ENCODE data around the gene NLRP6.

The NLRP6 gene

DNA sequence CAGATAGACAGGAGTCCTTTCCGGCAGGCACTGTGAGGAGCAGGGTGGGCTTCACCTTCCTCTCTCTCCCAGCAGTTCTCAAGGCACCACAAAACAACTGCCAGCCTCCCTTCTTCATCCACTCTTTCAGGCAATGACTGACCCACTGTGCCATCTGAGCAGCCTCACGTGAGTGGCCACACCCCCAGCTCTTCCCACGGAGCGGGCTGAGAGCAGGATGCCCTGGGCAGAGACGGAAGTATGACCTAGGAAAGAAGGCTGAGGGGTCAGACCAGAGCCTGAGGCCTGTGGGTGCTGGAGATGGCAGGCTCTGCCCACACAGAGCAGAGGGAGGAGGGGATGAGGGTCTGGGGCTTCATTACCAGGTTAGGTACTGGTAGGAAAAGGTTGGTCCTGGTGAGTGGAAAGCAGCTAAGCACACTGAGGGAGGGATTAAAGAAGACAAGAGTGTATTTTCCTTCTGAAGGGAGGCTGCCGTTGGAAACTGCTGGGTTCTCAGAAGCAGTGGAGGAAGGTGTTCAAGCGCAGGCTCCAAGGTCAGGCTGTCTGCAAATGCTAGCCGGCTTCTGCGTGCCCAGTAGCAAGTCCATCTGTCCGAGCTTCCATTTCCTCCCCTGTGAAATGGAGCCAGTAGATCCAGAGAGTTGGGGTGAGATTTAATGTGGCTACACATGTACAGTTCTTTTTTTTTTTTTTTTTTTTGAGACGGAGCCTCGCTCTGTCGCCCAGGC lies 4.6 kb downstream of the NLRP6 start:
- DNase-seq = peak; percentile 37

DNA sequence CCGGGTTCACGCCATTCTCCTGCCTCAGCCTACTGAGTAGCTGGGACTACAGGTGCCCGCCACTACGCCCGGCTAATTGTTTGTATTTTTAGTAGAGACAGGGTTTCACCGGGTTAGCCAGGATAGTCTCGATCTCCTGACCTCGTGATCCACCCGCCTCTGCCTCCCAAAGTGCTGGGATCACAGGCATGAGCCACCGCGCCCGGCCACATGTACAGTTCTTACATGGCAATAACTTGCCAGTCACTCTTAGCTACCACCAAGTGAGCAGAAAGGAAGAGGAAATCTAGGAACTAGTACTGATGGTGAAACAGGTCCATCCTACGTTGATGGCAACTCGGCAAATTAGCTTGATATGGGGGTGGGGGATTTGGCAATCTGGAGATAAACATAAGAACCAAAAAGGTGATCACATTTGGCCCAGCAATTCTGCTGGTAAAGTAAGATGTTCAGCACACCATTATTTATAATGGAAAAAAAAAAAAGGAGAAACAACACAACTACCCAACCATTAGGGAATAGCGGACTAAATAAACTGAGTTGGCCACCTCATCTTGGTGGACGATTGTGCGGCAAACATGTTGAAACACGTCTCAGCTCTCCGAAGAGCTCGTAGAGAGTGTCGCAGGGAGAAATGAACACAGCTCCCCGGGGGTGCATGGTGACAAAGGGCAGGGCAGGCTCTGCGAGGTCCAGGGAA lies 5.3 kb downstream of the NLRP6 start:
- DNase-seq = peak; percentile 34

DNA sequence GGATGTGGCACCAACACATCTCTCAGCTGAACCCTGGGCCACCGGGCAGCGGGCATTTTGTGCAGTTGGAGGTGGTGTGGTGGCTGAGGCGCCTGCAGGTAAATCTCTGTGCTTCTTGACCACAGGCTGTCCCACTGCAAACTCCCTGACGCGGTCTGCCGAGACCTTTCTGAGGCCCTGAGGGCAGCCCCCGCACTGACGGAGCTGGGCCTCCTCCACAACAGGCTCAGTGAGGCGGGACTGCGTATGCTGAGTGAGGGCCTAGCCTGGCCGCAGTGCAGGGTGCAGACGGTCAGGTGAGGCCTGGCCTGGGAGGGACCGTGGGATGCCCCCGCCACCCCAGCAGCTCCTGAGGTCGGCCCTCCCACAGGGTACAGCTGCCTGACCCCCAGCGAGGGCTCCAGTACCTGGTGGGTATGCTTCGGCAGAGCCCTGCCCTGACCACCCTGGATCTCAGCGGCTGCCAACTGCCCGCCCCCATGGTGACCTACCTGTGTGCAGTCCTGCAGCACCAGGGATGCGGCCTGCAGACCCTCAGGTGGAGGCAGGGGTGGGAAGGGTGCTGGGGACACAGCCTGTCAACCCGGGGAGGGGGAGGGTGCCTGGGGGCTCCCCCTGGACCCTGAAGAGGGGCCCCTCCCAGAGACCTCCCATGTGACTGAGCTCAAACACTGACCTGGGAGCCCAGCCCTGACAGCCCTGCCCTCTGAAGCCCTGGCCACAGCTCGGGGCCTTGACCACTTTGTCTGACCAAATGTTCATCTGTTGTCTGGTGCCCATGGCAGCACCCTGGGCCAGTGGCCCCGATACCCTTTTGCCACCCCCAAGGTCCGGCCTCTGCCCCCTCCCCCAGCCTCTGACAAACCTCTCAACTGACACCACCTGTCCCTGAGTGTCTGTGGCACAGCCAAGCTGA lies 6.2 kb downstream of the NLRP6 start:
- peak; percentile 35 for DNase-seq

DNA sequence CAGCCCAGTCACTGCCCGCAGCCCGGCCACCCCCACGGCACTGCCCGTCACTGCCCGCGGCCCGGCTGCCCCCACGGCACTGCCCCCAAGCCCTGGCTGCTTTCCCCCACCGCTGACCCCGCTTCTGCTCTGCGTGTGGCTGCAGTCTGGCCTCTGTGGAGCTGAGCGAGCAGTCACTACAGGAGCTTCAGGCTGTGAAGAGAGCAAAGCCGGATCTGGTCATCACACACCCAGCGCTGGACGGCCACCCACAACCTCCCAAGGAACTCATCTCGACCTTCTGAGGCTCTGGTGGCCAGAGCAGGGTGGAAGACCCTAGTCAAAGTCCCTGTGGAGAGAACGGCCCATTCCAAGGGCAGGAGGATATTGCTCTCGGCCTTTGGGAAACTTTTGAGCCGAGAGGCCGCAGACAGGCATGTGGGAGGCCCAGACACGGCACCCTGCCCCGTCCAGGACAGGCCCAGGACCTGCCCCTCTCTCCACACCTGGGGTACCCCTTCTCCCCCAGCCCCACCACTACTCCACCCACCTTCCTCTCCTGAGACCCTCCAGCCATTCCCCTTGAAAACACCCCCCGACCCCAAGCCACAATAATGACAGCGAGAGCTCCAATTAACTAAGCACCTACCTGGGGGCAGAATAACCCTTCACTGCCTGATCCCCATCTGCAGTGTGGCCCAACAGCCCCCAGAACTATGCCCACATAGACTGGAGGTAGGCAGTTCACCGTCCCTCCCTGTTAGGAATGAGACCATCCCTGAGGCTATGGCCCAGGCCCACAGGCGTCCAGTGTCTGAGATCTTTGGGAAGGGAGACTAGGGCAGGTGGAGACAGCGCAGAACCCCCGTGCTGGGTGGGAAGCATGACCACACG lies 7.0 kb downstream of the NLRP6 start:
- peak; percentile 20 for DNase-seq

DNA sequence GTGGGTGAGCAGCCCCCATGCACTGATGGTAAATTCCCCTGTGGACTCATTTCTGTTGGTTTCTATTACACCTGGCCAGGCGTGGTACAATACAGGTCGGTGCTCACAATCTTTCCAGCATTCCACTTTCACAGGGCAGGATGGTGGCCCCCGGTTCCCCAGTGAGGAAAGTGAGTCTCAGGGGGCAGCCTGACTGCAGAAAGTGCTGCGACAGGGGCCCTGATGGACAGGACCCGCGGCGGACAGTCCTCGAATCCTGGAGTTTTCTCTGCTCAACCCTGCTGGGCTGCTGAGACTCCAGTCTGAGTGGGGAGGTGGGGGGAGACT lies 7.7 kb downstream of the NLRP6 start:
- DNase-seq = peak; percentile 23

DNA sequence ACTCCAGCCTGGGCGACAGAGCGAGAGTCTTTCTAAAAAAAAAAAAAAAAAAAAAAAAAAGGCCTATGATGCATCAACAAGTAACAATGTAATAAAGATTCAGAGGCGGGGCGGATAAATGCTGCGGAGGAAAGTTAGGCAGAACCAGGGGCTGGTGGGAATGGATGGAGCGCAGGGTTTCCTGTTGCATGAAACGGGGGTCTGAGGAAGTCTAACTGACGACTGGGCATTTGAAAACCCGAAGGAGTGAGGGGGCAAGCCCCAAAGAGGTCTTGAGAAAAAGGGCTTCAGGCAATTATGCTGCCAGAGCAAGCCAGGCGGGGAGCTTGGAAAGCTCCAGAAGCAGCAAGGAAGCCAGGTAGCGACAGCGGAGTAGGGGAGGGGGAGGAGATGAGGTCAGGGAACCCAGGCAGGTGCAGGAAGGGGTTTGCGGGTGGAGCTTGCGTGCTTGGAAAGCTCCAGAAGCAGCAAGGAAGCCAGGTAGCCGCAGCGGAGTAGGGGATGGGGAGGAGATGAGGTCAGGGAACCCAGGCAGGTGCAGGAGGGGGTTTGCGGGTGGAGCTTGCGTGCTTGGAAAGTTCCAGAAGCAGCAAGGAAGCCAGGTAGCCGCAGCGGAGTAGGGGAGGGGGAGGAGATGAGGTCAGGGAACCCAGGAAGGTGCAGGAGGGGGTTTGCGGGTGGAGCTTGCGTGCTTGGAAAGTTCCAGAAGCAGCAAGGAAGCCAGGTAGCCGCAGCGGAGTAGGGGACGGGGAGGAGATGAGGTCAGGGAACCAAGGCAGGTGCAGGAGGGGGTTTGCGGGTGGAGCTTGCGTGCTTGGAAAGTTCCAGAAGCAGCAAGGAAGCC lies 9.0 kb downstream of the NLRP6 start:
- DNase-seq = peak; percentile 51

DNA sequence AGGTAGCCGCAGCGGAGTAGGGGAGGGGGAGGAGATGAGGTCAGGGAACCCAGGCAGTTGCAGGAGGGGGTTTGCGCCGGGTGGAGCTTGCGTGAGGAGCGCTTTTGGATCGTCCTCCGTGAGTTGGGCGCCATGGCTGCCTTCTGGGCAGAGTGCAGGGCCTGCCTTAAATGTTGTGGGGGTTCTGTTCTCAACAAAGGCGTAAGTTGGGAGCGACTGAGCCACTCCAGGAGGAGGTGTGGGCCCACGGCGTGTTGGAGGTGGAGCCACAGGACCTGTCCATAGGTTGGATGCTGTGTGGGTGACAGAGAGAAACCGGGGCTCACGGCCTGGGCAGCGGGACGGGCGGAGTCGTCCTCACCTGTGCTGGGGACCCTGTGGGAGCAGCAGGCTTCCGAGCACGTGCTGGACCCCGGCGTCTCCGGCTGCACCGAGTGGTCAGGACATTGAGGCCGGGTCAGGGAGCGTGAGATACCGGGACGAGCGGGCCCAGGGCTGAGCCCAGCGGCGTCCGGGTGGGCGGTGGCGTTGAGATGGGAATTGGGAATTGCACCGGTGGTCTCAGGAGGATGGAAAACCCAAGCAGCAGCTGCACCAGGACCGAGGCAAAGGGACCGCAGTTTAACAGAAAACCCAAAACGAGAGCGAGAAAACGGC lies 9.7 kb downstream of the NLRP6 start:
- peak; percentile 67 for DNase-seq

DNA sequence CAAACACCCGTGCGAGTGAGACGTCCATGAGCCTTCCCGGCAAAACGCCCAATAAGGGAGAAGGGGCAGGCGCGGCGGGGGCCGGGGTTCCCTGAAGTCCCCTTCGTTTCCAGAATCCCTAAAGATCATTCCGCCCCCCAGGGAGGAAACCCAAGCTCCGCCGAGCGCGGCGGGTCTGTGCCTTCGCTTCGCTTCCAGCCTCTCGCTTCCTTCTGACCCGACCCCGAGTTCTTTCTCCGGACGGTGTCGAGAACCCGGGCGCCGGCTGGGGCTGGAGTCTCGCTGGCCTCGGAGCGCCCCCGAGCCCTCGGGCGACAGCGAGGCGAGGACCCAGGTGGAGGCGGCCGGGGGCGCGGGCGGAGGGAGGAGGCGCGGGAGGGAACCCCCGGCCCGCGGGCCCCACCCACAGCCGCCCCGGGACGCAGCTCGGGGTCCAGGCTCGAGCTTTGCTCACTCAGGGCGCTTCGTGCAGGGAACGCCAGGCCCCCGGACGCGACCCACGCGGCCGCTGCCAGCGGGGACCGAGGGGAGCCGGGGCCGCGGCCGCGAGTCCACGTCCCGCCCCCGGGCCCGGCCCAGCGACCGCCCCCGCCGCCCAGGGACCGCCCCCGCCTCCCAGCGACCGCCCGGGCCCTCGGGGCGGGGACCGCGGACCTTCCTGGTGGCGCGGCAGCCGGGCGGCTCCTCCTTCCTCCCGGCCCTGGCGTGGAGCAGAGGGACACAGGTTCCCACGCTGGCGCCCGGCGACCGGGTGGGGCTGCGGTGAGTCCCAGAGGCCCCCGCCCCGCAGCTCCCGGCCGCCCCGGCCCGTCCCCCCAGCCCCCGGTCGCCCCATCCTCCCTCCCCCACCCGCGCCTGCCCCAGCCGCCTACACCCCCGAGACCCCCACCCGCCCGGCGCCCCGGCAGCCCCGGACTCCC lies 10.5 kb downstream of the NLRP6 start, which contains the start of gene PGGHG:
Gene PGGHG, plus strand, starts transcription at position 649 of the 920 bp plus-strand sequence. CDS start 691 bp downstream, outside the sequence.
- DNase-seq = peak; percentile 68

DNA sequence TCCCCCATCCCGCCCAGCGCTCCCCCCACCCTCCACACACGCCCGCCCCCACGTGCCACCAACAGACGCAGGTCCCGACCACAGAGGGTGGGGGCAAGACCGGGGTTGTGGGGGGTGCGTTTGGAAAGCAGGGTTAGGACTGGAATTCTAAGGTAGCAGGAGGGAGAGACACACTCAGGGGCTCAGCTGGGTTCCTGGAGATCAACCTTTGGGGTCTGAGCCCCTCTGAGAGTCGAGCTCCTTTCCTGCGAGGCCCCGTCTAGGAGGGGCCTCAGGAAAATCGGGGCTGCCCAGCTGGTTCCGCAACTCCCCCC lies 11.1 kb downstream of the NLRP6 start:
- no peak for DNase-seq

DNA sequence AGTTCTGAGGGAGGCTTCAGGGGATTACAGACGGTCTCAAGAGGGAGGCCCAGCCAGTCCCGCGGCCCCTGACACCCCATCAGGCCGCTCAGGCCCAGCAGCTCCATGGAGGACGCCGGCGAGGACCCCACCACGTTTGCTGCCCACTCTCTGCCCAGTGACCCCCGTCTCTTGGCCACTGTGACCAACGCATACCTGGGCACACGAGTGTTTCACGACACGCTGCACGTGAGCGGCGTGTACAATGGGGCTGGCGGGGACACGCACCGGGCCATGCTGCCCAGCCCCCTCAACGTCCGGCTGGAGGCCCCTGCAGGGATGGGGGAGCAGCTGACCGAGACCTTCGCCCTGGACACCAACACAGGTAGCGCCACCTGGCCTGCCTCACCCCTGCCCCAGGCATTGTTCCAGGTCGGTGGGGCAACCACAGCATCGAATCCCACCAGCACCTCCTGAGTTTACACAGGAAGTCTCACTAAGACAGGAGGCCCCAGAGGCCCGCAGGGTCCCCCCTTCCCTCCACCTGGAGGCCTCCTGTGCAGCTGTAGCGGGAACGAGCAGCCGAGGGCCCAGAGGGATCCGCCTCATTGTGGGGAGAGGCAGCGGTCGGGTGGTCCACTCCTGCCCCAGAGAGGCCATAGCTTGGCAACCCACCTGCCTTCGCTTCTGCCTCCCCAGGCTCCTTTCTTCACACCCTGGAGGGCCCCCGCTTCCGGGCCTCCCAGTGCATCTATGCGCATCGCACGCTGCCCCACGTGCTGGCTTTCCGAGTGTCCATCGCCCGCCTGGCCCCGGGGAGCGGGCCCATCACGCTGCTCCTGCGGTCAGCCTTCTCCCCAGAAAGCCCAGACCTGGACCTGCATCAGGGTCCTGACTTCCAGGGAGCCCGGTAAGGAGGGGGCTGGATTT lies 11.8 kb downstream of the NLRP6 start:
- peak; percentile 53 for DNase-seq

DNA sequence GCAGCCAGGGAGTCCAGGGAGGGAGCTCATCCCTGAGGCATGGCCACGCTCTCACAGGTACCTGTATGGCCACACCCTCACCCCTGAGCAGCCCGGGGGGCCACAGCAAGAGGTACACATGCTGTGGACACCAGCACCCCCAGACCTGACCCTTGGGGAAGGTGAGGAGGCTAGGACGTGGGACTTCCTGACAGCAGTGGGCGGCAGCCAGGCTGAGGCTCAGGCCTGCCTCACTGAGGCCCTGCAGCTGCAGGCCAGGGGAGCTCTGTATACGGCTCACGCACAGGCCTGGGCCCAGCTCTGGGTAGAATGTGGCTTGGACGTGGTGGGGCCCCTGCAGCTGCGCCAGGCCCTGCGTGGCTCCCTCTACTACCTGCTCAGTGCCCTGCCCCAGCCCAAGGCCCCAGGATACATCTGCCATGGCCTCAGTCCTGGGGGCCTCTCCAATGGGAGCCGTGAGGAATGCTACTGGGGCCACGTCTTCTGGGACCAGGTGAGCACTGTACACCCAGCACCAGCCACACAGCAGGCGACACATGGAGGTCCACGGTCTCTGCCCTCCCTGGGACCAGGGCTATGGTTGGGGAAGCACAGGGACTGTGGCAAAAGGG lies 12.5 kb downstream of the NLRP6 start:
- DNase-seq = no peak

DNA sequence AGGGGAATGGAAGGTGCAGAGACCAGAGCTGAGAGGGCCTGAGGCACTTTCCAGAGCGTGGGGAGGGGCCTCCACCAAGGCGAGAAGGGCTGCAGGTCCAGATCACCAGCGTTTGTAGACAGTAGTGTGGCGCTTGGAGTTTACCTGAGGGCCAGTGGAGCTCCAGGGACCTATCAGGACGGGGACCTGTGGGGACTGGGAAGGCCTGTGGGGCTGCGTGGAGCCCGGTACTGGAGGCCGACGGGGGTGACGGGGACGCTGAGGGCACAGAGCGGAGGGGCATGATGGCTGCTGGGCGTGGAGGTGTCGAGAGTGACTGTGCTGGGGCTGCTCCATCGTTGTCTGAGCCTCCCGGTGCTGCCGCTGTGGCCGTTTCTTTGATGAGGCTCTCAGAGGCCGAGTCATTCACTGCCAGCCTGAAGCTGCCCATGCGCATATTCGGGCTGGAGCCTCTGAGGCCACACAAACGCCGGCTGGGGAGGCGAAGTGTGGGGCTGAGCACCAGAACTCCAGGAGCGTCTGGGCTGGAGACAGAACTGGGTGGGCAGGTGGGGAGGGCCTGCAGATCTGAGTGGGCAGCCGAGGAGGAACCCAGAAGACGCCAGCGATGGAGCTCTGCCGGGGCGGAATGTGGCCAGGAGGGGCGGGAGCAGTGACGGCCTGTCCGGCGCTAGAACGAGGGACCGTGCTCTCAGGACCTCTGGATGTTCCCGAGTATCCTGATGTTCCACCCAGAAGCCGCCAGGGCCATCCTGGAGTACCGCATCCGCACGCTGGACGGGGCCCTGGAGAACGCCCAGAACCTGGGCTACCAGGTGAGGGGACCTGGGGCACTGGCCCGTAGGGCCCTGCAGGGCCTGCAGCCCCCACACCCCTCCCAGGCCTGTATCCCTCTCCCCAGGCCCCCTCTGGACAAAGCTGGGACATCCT lies 13.3 kb downstream of the NLRP6 start:
- no peak for DNase-seq

DNA sequence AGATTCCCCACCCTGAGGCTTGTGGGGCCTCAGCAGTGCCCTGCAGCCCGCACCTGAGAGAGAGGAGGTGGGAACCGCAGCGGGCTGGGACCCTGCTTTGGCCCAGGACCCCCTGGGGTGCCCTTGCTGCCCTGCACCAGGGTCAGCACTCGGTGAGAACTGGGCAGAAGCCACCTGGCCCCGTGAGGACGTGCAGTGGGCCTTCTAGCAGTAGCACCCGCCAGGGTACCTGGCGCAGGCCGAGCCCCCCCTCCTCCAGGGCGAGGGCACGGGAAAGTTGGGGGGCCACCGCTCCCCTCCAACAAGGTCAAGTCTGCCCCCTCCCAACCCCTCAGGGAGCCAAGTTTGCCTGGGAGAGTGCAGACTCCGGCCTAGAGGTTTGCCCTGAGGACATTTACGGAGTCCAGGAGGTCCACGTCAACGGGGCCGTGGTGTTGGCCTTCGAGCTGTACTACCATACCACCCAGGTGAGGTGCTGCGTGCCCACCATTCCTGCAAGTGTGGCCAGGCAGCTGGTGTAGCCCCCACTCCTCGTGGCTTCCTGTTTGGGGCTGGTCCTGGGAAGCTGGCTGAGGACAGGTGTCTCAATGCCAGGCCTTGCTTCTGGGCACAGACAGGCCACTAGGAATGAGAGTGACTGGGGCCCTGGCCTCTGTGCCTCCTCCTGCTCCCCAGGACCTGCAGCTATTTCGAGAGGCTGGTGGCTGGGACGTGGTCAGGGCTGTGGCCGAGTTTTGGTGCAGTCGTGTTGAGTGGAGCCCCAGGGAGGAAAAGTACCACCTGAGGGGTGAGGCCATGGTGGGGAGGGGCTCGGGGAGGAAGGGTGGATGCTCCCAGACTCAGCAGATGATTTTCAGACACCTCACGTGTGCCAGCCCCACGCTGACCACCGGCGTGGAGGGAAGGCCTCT lies 14.3 kb downstream of the NLRP6 start:
- DNase-seq = no peak

DNA sequence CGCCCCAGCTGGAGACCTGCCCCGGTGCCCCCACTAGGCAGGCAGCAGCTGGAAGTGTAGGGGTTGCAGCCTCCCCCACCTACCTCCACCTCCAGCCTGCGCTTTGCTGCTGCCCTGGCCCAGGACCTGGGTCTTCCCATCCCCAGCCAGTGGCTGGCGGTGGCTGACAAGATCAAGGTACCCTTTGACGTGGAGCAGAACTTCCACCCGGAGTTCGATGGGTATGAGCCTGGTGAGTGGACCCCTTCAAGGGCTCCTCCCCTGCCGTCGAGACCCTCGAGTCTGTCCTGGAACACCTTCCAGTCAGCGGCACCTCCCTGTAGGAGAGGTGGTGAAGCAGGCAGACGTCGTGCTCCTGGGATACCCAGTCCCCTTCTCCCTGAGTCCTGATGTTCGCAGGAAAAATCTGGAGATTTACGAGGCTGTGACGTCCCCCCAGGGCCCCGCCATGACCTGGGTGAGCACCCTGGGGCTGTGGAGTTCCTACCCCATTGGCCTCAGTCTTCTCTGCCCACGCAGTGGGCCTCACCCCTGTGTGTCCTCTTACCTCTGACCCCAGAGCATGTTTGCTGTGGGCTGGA lies 15.2 kb downstream of the NLRP6 start:
- DNase-seq = no peak

DNA sequence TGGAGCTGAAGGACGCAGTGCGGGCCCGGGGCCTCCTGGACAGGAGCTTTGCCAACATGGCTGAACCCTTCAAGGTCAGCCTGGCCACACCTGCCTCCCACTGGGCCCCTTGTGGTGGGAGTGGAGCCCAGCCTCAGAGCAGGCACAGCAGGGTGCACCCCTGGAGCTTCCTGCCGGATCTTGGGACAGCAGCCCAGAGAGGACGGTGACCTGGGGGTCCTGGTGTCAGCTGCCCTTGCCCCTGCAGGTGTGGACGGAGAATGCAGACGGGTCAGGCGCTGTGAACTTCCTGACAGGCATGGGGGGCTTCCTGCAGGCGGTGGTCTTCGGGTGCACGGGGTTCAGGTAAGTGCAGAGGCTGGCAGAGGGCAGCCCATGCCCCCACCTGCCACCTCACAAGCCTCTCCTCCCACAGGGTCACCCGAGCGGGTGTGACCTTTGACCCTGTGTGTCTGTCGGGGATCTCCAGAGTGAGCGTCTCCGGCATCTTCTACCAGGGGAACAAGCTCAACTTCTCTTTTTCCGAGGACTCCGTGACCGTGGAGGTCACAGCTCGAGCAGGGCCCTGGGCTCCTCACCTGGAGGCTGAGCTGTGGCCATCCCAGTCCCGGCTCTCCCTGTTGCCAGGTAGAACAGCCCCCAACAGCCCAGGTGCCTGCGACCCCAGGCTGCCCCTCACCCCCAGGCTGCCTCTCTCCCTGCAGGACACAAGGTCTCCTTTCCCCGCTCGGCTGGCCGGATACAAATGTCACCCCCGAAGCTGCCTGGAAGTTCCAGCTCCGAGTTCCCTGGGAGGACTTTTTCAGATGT lies 15.8 kb downstream of the NLRP6 start:
- DNase-seq = no peak

Data from stimulated activated CD8-positive, alpha-beta memory T cell treated with anti-CD3 and anti-CD28 coated beads, Interleukin-4, amount 100 ng/mL, for 48 hours (primary cell).